Peyer's patch (tissue), 4 donors: ENCODE measurements around the gene CYP4F11. TPM values are rescaled to one million over a fixed set of nuclear protein-coding genes. Genes with fewer than 3 reads are reported as not detected.
"Not testable (repeated sequence)": the region's sequence is repeated elsewhere in the genome, so short reads cannot be mapped to it uniquely, and the experiment has no call there.

ENCODE experiments used
- DNase-seq, 3 donors: peaks; one replicate each; pipeline ENCODE4 v3.0.0-alpha.2; 2017 to 2019
- H3K27ac ChIP-seq, 4 donors: fragments of 200-600 bp; sonication (generic); one replicate each; pipeline ENCODE4 v1.5.1; 2016 to 2019
- H3K27me3 ChIP-seq, 2 donors: fragments of 200-600 bp; sonication (generic); one replicate each; pipeline ENCODE4 v1.5.1; 2019
- H3K36me3 ChIP-seq, 3 donors: fragments of 200-600 bp; sonication (generic); one replicate each; pipeline ENCODE4 v1.5.1; 2016 to 2019
- H3K4me1 ChIP-seq, 4 donors: fragments of 200-600 bp; sonication (generic); one replicate each; pipeline ENCODE4 v1.5.1; 2016 to 2019
- H3K4me3 ChIP-seq, 4 donors: fragments of 200-600 bp; sonication (generic); 1 replicate in 3 of 4; 2 replicates in 1 of 4; pipeline ENCODE4 v1.5.1; 2016 to 2019; ENCODE audit warnings: mild to moderate bottlenecking in 1 of 4
- H3K9me3 ChIP-seq, 4 donors: fragments of 200-600 bp; sonication (generic); one replicate each; pipeline ENCODE4 v1.5.1; 2016 to 2019; ENCODE audit warnings: mild to moderate bottlenecking in 1 of 4
- POLR2A ChIP-seq, 2 donors: fragments of 450-650 bp; IDR thresholded peaks; one replicate each; pipeline ENCODE4 v1.5.1; 2017; ENCODE audit warnings: antibody characterized with exemption in 2 of 2, mild to moderate bottlenecking in 2 of 2, moderate library complexity in 2 of 2
- total RNA-seq, 4 donors: library from RNA; depleted of rRNA; stranded (reverse); fragments of >200 nt; gene quantifications; one replicate each; pipeline ENCODE4 v1.1.0, GENCODE V29; 2016
- TF ChIP-seq, protein P1 (sequence below), 6 experiments: fragments of 450-650 bp in 4 of 6; fragments of 200-600 bp in 2 of 6; sonication (generic) in 1 of 6; IDR thresholded peaks; one replicate each; pipeline ENCODE4 v1.5.1; 2017 to 2019; ENCODE audit warnings: antibody characterized with exemption in 6 of 6, mild to moderate bottlenecking in 3 of 6, moderate library complexity in 1 of 6

Gene CYP4F11
- total RNA-seq, 4 donors from 2014 or later: 42.0 to 65.3 (median 49.5) TPM; not detected in 1

DNA sequence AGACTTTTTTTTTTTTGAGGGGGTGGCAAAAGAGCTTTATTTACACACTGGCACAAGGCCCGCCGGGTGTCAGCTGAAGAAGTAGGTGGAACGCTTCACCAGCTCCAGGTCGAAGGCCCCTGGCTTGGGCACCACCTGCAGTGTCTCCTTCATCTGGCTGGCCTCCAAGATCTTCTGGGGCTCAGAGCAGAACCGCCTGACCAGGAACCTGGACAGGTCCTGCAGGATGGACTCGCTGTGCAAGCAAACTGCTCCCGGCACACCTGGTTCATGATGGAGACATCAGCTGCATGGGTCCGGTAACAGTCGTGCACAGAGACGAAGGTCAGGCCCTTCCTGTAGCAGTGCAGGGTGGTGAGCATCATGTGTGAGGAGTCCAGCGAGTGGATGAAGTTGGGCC is 32.1 kb downstream of the CYP4F11 start:
- Histone ChIP-seq H3K4me3 (no peak overlapping the region), H3K4me1 (no peaks in the 10 kb centered on the region), H3K27me3 (no peaks in the 10 kb centered on the region), H3K27ac (no peak overlapping the region), H3K9me3 (no peaks in the 10 kb centered on the region), H3K36me3 (no peaks in the 10 kb centered on the region)
- DNase-seq: no peak
- TF ChIP-seq, protein P1, sequence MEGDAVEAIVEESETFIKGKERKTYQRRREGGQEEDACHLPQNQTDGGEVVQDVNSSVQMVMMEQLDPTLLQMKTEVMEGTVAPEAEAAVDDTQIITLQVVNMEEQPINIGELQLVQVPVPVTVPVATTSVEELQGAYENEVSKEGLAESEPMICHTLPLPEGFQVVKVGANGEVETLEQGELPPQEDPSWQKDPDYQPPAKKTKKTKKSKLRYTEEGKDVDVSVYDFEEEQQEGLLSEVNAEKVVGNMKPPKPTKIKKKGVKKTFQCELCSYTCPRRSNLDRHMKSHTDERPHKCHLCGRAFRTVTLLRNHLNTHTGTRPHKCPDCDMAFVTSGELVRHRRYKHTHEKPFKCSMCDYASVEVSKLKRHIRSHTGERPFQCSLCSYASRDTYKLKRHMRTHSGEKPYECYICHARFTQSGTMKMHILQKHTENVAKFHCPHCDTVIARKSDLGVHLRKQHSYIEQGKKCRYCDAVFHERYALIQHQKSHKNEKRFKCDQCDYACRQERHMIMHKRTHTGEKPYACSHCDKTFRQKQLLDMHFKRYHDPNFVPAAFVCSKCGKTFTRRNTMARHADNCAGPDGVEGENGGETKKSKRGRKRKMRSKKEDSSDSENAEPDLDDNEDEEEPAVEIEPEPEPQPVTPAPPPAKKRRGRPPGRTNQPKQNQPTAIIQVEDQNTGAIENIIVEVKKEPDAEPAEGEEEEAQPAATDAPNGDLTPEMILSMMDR (IDR thresholded peaks at IDR 0.05): no peak
- no peak for TF ChIP-seq POLR2A (IDR thresholded peaks at IDR 0.05)

DNA sequence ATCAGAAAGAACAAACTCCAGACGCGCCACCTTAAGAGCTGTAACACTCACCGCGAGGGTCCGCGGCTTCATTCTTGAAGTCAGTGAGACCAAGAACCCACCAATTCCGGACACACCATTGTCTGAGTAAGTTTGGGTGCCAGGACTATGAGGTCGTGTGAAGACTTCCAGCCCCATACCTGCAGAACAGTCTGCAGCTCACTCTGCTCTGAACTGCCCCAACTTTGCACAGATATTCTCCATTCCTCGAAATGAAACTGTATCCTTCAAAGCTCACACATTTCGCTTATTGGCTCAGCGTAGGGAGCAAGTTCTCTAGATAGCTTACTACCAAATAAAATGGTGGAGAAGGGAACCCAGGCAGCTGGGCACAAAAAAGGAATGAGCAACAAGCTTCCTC is 33.8 kb downstream of the CYP4F11 start:
- DNase-seq: no peak
- TF ChIP-seq, protein P1 (IDR thresholded peaks at IDR 0.05): no peak
- no peak for TF ChIP-seq POLR2A (IDR thresholded peaks at IDR 0.05)
- H3K4me3 ChIP-seq: no peak overlapping the region

DNA sequence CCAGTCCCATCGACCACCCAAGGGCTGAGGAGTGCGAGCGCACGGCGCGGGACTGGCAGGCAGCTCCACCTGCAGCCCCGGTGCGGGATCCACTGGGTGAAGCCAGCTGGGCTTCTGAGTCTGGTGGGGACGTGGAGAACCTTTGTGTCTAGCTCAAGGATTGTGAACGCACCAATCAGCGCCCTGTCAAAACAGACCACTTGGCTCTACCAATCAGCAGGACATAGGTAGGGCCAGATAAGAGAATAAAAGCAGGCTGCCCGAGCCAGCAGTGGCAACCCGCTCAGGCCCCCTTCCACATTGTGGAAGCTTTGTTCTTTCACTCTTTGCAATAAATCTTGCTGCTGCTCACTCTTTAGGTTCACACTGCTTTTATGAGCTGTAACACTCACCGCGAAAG is 34.3 kb downstream of the CYP4F11 start:
- not testable (repeated sequence) for H3K27ac ChIP-seq, H3K27me3 ChIP-seq, H3K36me3 ChIP-seq, DNase-seq, H3K4me1 ChIP-seq, H3K9me3 ChIP-seq
- peak overlapping the region in 1 of 4 donors; percentile 19 for H3K4me3 ChIP-seq

More for the DNA sequence above, 33.8 kb downstream of the CYP4F11 start:
- no peak overlapping the region for H3K27ac ChIP-seq
- no peaks in the 10 kb centered on the region for H3K9me3 ChIP-seq
- H3K27me3 ChIP-seq: no peaks in the 10 kb centered on the region
- H3K36me3 ChIP-seq: no peaks in the 10 kb centered on the region
- no peaks in the 10 kb centered on the region for H3K4me1 ChIP-seq

DNA sequence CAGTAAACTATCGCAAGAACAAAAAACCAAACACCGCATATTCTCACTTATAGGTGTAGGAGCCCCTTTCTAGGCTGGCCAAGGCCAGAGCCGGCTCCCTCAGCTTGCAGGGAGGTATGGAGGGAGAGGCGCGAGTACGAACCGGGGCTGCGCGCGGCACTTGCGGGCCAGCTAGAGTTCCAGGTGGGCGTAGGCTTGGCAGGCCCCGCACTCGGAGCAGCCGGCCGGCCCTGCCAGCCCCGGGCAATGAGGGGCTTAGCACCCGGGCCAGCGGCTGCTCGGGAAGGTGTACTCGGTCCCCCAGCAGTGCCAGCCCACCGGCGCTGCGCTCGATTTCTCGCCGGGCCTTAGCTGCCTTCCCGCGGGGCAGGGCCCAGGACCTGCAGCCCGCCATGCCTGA is 34.8 kb downstream of the CYP4F11 start:
- H3K36me3 ChIP-seq, H3K9me3 ChIP-seq, H3K4me1 ChIP-seq, H3K27me3 ChIP-seq, H3K27ac ChIP-seq, DNase-seq: not testable (repeated sequence)
- H3K4me3 ChIP-seq: peak overlapping the region in 1 of 4 donors; percentile 19

DNA sequence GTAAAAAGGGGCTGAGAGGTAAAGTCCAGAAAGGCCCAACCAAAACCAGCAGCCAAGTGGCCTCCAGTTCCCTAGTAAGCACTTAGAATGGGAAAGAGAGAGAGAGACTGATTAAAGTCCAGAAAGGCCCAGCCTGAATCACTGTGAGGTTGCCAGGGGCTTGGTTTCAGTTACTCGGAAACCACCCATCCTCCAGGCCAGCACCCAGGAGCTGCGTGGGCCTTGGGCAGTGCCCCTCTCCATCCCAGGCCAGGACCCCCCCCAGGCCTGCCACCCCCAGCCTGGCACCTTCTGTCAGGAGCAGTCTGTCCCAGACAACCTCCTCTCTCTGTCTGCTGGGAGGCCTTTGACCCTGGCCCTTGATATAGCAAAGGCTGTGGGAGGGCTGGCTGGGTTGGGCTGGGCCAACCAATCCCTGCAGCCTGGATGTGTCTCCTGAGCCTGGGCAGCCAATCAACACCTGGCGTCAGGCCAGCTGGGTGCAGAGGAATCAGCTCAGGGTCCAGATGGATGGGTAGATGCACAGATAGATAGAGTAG is 36.5 kb downstream of the CYP4F11 start, which contains the start of gene CYP4F2:
TSS of gene CYP4F2 (minus strand) at position 337 of the 539 bp plus-strand sequence. CDS start 463 bp downstream, outside the sequence.
- H3K36me3 ChIP-seq: no peaks in the 10 kb centered on the region
- DNase-seq: peak in 2 of 3 donors; percentile 89
- TF ChIP-seq POLR2A (IDR thresholded peaks at IDR 0.05): peak; percentile 83 to 95
- TF ChIP-seq, protein P1 (IDR thresholded peaks at IDR 0.05): no peak
- H3K27ac ChIP-seq: peak within 1 kb of the TSS in 3 of 4 donors; percentile 19 to 86 (median 59)
- H3K4me1 ChIP-seq: peaks cover 0 to 7% (median 0%) of the 10 kb centered on the region in 4 donors
- H3K4me3 ChIP-seq: peak within 1 kb of the TSS in 2 of 4 donors; percentile 48 to 54
- H3K27me3 ChIP-seq: no peaks in the 10 kb centered on the region
- no peaks in the 10 kb centered on the region for H3K9me3 ChIP-seq

DNA sequence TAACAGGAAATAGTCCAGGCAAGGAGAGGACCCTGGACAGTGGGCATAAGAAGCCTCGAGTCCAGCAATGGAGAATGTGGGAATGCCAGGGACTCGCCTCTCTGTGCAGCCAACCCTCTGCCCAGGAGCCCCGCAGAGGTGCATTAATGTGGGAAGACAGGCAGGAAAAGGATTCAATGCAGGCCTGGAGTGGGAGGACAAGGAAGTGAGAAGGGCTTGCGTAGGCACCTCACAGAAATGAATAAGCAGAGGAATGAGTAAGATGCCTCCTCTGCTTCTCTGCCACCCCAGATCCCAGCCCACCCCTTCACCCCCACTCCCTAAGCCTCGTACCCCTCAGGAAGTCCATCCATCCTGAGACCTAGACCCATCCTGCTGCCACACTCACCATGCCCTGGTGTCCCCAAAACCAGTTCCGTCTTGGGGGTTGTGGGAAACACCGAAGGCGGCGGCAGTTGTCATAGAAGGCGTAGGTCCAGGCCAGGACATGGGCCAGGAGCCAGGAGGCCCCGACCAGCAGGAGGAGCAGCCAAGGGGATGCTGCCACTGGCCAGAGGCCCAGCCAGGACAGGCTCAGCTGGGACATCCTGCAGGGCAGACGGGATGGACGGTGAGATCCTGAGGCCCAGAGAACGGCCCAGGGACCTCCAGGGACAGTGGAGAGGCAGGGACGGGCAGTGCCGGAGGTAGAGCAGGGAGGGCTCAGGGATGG is 37.1 kb downstream of the CYP4F11 start:
- H3K9me3 ChIP-seq: no peaks in the 10 kb centered on the region
- no peaks in the 10 kb centered on the region for H3K27me3 ChIP-seq
- TF ChIP-seq POLR2A (IDR thresholded peaks at IDR 0.05): peak in 1 of 2 donors; percentile 26
- TF ChIP-seq, protein P1 (IDR thresholded peaks at IDR 0.05): no peak
- no peaks in the 10 kb centered on the region for H3K36me3 ChIP-seq
- peak overlapping the region in 3 of 4 donors; percentile 19 to 86 (median 59) for H3K27ac ChIP-seq
- peak overlapping the region in 2 of 4 donors; percentile 48 to 54 for H3K4me3 ChIP-seq
- H3K4me1 ChIP-seq: peaks cover 0 to 7% (median 0%) of the 10 kb centered on the region in 4 donors
- peak in 1 of 3 donors; percentile 46 for DNase-seq
